ENCODE measurements around the gene NEMP2. TPM values are rescaled to one million over a fixed set of nuclear protein-coding genes. Genes with fewer than 3 reads are reported as not detected.

NEMP2 gene
- total and polyA plus RNA-seq, 2 of the 8 experiments (the other 6 are each of a cell fraction or from before 2014, with no cell fraction given): 3.1 to 5.3 TPM

- TF ChIP-seq SP4 (IDR thresholded peaks at IDR 0.05; ENCODE audit: low read length): no peak
- TF ChIP-seq ZNF274 (IDR thresholded peaks at IDR 0.05; ENCODE audit: borderline replicate concordance, extremely low read depth, low read length): no peak
- no peak for TF ChIP-seq ATF2 (IDR thresholded peaks at IDR 0.05; ENCODE audit: low read length)
- no peak for TF ChIP-seq TAF1 (IDR thresholded peaks at IDR 0.05; ENCODE audit: low read depth, low read length)
- TF ChIP-seq RFX5 (IDR thresholded peaks at IDR 0.05; ENCODE audit: borderline replicate concordance, low read depth, low read length): no peak
- TF ChIP-seq EP300 (IDR thresholded peaks at IDR 0.05; ENCODE audit: borderline replicate concordance in 1 of 2, low read depth in 2 of 2, low read length in 2 of 2): no peak
- Histone ChIP-seq H2AK5ac (ENCODE audit: low read depth, low read length) (no peak overlapping the region), H2BK20ac (ENCODE audit: low read length) (no peak overlapping the region), H4K20me1 (replicated peaks in 1 of 2; ENCODE audit: control insufficient read depth in 1 of 2, insufficient read depth in 2 of 2, low read length in 2 of 2) (no peaks in the 10 kb centered on the region), H2BK12ac (ENCODE audit: low read depth, low read length) (no peak overlapping the region), H3K4me1 (replicated peaks in 1 of 4; ENCODE audit: control insufficient read depth in 3 of 4, insufficient read depth in 4 of 4, low read length in 3 of 4) (no peaks in the 10 kb centered on the region), H3K9me3 (ENCODE audit: insufficient read depth in 2 of 2, low read depth in 1 of 2, low read length in 1 of 2) (no peaks in the 10 kb centered on the region), H4K5ac (ENCODE audit: insufficient read length, low read depth, low read length) (no peak overlapping the region), H3K9ac (replicated peaks in 1 of 4; ENCODE audit: extremely low read depth in 1 of 4, low read depth in 3 of 4, low read length in 3 of 4) (no peak overlapping the region), H3K23ac (ENCODE audit: insufficient read length) (no peak overlapping the region), H3K23me2 (ENCODE audit: low read depth, low read length) (no peaks in the 10 kb centered on the region), H3K27me3 (replicated peaks in 1 of 4; ENCODE audit: control insufficient read depth in 3 of 4, extremely low read depth in 1 of 4, insufficient read depth in 3 of 4, low read length in 3 of 4) (no peaks in the 10 kb centered on the region), H4K91ac (replicated peaks; ENCODE audit: insufficient read length, low read length) (no peak overlapping the region), H2AFZ (ENCODE audit: low read length) (no peak overlapping the region), H3K27ac (ENCODE audit: low read depth, low read length) (no peak overlapping the region), H3K4me3 (ENCODE audit: extremely low read depth in 1 of 4, insufficient read depth in 2 of 4, low read depth in 3 of 4, low read length in 4 of 4) (no peak overlapping the region), H2BK15ac (ENCODE audit: low read length) (no peak overlapping the region), H3K4ac (replicated peaks; ENCODE audit: insufficient read length, low read depth, low read length) (no peak overlapping the region), H3K56ac (replicated peaks; ENCODE audit: insufficient read length, low read depth, low read length) (no peak overlapping the region), H3K79me2 (ENCODE audit: control insufficient read depth in 1 of 2, insufficient read depth in 2 of 2, low read length in 2 of 2) (no peaks in the 10 kb centered on the region), H3K14ac (ENCODE audit: insufficient read length) (no peak overlapping the region), H3K18ac (ENCODE audit: extremely low read depth, low read length) (no peak overlapping the region), H4K8ac (ENCODE audit: extremely low read depth, insufficient read depth, low read length) (no peak overlapping the region), H2BK120ac (replicated peaks; ENCODE audit: low read depth, low read length) (no peak overlapping the region), H3K79me1 (ENCODE audit: low read depth, low read length) (no peaks in the 10 kb centered on the region), H2BK5ac (ENCODE audit: low read depth, low read length) (no peak overlapping the region), H3K36me3 (ENCODE audit: control insufficient read depth in 2 of 4, insufficient read depth in 4 of 4, low read length in 3 of 4) (no peaks in the 10 kb centered on the region), H3K4me2 (ENCODE audit: insufficient read depth in 1 of 2, low read depth in 2 of 2, low read length in 2 of 2) (no peak overlapping the region)
- WGBS, 2 experiments (ENCODE audit: extremely low coverage in 1 of 2, insufficient coverage in 1 of 2, insufficient read length in 1 of 2, insufficient replicate concordance in 2 of 2, low coverage in 1 of 2, low lambda C conversion rate in 2 of 2, missing lambda C conversion rate in 1 of 2): 66% methylated on average over 5 of the region's 5 CpGs; no CpG with 5 or more reads in 1 of the 2 experiments
- DNase-seq (ENCODE audit: low read depth in 1 of 2, low spot score in 2 of 2) (no peak), FAIRE-seq (no peak)
- ChIA-PET CTCF (ENCODE audit: partially characterized antibody) (interaction anchor here (1.3 to 1.8 kb wide), 3 partner anchors 10 to 78 kb away, joined by 3 to 5 read pairs (median 5); no protein-coding TSS in a partner anchor), POLR2A (ENCODE audit: partially characterized antibody) (no interaction called here)
Measured at GRCh38 chr2:190460487-190460886, 74.0 kb downstream of the NEMP2 start.

Data from H1 (cell line).